Transverse colon (tissue), 4 donors: ENCODE data around the gene WDR6. TPM values are rescaled to one million over a fixed set of nuclear protein-coding genes. Genes with fewer than 3 reads are reported as not detected.

Experiments used
- DNase-seq: peaks from one replicate; pipeline ENCODE4 v3.0.0-alpha.2; 2019
- H3K27ac ChIP-seq, 4 donors: fragments of 200-600 bp; sonication (generic); 2 replicates each; pipeline ENCODE4 v1.5.1; 2016 to 2018; ENCODE audit warnings: inconsistent platforms in 4 of 4
- H3K27me3 ChIP-seq: fragments of 200-600 bp; sonication (generic); 2 replicates; pipeline ENCODE4 v1.5.1; 2017; ENCODE audit warnings: inconsistent platforms
- H3K36me3 ChIP-seq, 4 donors: fragments of 200-600 bp; sonication (generic); 2 replicates each; pipeline ENCODE4 v1.5.1; 2017 to 2019; ENCODE audit warnings: inconsistent platforms in 4 of 4
- H3K4me1 ChIP-seq, 4 donors: fragments of 200-600 bp; sonication (generic); 2 replicates each; pipeline ENCODE4 v1.5.1; 2017 to 2020; ENCODE audit warnings: inconsistent platforms in 4 of 4
- H3K4me3 ChIP-seq, 4 donors: fragments of 200-600 bp; sonication (generic); 1 replicate in 1 of 4; 2 replicates in 3 of 4; pipeline versions ENCODE4 v1.5.1 to v1.6.1; 2017 to 2019; ENCODE audit warnings: inconsistent platforms in 4 of 4
- H3K9me3 ChIP-seq, 2 donors: fragments of 200-600 bp; sonication (generic); 2 replicates each; pipeline ENCODE4 v1.5.1; 2017 to 2019; ENCODE audit warnings: inconsistent platforms in 2 of 2
- CTCF ChIP-seq, 5 experiments: fragments of 200-600 bp in 3 of 5; fragments of 450-650 bp in 2 of 5; sonication (generic) in 3 of 5; IDR thresholded peaks; 1 replicate in 2 of 5; 2 replicates in 3 of 5; pipeline ENCODE4 v1.5.1; 2016 to 2017; ENCODE audit warnings: antibody characterized with exemption in 5 of 5, inconsistent platforms in 3 of 5, mild to moderate bottlenecking in 2 of 5, moderate library complexity in 1 of 5
- EP300 ChIP-seq: sonication (generic); formaldehyde crosslinking; IDR thresholded peaks from one replicate; pipeline ENCODE4 v1.6.1; 2017; ENCODE audit warnings: antibody characterized with exemption, low read depth
- POLR2A ChIP-seq: fragments of 450-650 bp; IDR thresholded peaks from one replicate; pipeline ENCODE4 v1.6.1; 2016; ENCODE audit warnings: antibody characterized with exemption, mild to moderate bottlenecking, moderate library complexity
- POLR2AphosphoS5 ChIP-seq, 3 donors: sonication (generic); formaldehyde crosslinking; IDR thresholded peaks; one replicate each; pipeline ENCODE4 v1.6.1; 2016; ENCODE audit warnings: antibody characterized with exemption in 3 of 3
- WGBS, 2 donors: methylation state at CpG; one replicate each; pipeline ENCODE4 v1.1.5; 2018; ENCODE audit warnings: low coverage in 1 of 2; 5-methylcytosine and 5-hydroxymethylcytosine counted together
- in situ Hi-C, 4 donors: fragments of 200-750 bp; cut with MboI; loops; one replicate each; pipeline versions ENCODE4 v1.15.0 to v1.15.1; 2017; ENCODE audit warnings: low sequenced_read_pairs in 3 of 4, low pct_ligation_motif_present in 1 of 4, low pct_unique_long_range_greater_than_20kb in 1 of 4
- intact Hi-C: fragments of 100-400 bp; cut with DNase I; formaldehyde crosslinking; loops from one replicate; pipeline ENCODE4 v1.15.1; 2023; ENCODE audit warnings: low total_unique reads
- total RNA-seq, 4 donors: library from RNA; depleted of rRNA; stranded (reverse); fragments of >200 nt; gene quantifications; one replicate each; pipeline ENCODE4 v1.1.0, GENCODE V29; 2016

Gene WDR6
- total RNA-seq, 4 donors from 2014 or later, result 76.0 to 162 (median 146) TPM

- peak; percentile 10 for TF ChIP-seq POLR2A
- peak in 1 of 3 donors; percentile 5 for TF ChIP-seq POLR2AphosphoS5 (IDR thresholded peaks at IDR 0.05)
- TF ChIP-seq EP300, result no peak
- TF ChIP-seq CTCF (IDR thresholded peaks at IDR 0.05), result no peak
- H3K36me3 ChIP-seq, result peaks cover 0 to 12% (median 5%) of the 10 kb centered on the region in 4 donors
- H3K27me3 ChIP-seq, result no peaks in the 10 kb centered on the region
- intact Hi-C loops, result no loop called here
- H3K4me3 ChIP-seq, result no peak overlapping the region
- H3K4me1 ChIP-seq, result peaks cover 11 to 36% (median 30%) of the 10 kb centered on the region in 4 donors
- H3K9me3 ChIP-seq, result no peaks in the 10 kb centered on the region
- H3K27ac ChIP-seq, result peak overlapping the region in 3 of 4 donors; percentile 99 to 100 (median 100)
- WGBS, 2 donors, result 85% methylated on average over 6 of the region's 6 CpGs; no CpG with 5 or more reads in 1 of the 2 donors
- in situ Hi-C loops, result no loop called here
- DNase-seq, result no peak
Measured at GRCh38 chr3:49016414-49017228, 9.4 kb downstream of the WDR6 start.

GRCh38 chr3:49017229-49017970, 10.2 kb downstream of the WDR6 start:
- peak; percentile 75 for DNase-seq
- intact Hi-C loops (no loop called here), in situ Hi-C loops (no loop called here)
- Histone ChIP-seq H3K27me3 (no peaks in the 10 kb centered on the region), H3K4me1 (peaks cover 11 to 38% (median 29%) of the 10 kb centered on the region in 4 donors), H3K4me3 (peak overlapping the region; percentile 54 to 83 (median 74)), H3K27ac (peak overlapping the region; percentile 99 to 100 (median 100)), H3K9me3 (no peaks in the 10 kb centered on the region), H3K36me3 (peaks cover 0 to 12% (median 5%) of the 10 kb centered on the region in 4 donors)
- 10% methylated on average over 14 of the region's 23 CpGs; no CpG with 5 or more reads in 1 of the 2 donors for WGBS, 2 donors
- TF ChIP-seq POLR2A (peak; percentile 64), EP300 (no peak), CTCF (IDR thresholded peaks at IDR 0.05) (no peak), POLR2AphosphoS5 (IDR thresholded peaks at IDR 0.05) (peak; percentile 25 to 78 (median 77))

GRCh38 chr3:49017971-49018706, 10.9 kb downstream of the WDR6 start, which contains the start of gene DALRD3:
TSS of gene DALRD3 (minus strand) at chr3:49018580. CDS start at chr3:49018564, 16 bp downstream.
- TF ChIP-seq POLR2AphosphoS5 (IDR thresholded peaks at IDR 0.05) (peak; percentile 46 to 77 (median 77)), EP300 (no peak), POLR2A (peak; percentile 73), CTCF (IDR thresholded peaks at IDR 0.05) (no peak)
- Histone ChIP-seq H3K4me1 (peaks cover 17 to 45% (median 33%) of the 10 kb centered on the region in 4 donors), H3K9me3 (no peaks in the 10 kb centered on the region), H3K36me3 (peaks cover 0 to 12% (median 5%) of the 10 kb centered on the region in 4 donors), H3K4me3 (peak within 1 kb of the TSS; percentile 54 to 93 (median 82)), H3K27me3 (no peaks in the 10 kb centered on the region), H3K27ac (peak within 1 kb of the TSS; percentile 99 to 100 (median 100))
- DNase-seq, result peak; percentile 73
- in situ Hi-C loops (no loop called here), intact Hi-C loops (loop anchor here (2.0 kb wide), 1 partner anchor 77 kb away; the partner anchor contains the start of gene QRICH1)
- 1% methylated on average over 52 of the region's 85 CpGs; no CpG with 5 or more reads in 1 of the 2 donors for WGBS, 2 donors
